GM19372 (cell line): Measurements from ENCODE around the gene LRRC3C.

ENCODE experiments used
- ATAC-seq: cut with Tn5 transposase; IDR thresholded peaks from one replicate; pipeline ENCODE4 v1.9.1; 2021; ENCODE audit warnings: mild to moderate bottlenecking, low read depth, moderate library complexity; ENCODE audit not compliant: unreplicated experiment

LRRC3C gene

GRCh38 chr17:39923836-39924690, 3.5 kb upstream of the LRRC3C start:
- ATAC-seq = no peak

GRCh38 chr17:39924691-39925055, 2.9 kb upstream of the LRRC3C start:
- ATAC-seq = no peak

GRCh38 chr17:39925282-39926134, 2.0 kb upstream of the LRRC3C start:
- no peak for ATAC-seq

GRCh38 chr17:39926135-39926587, 1.4 kb upstream of the LRRC3C start:
- no peak for ATAC-seq

GRCh38 chr17:39926588-39927100, 888 bp upstream of the LRRC3C start:
- no peak for ATAC-seq

GRCh38 chr17:39927929-39928857, 661 bp downstream of the LRRC3C start:
- peak; percentile 19 for ATAC-seq

- no peak for ATAC-seq
Observed at GRCh38 chr17:39928858-39929645, 1.5 kb downstream of the LRRC3C start.

- no peak for ATAC-seq
Observed at GRCh38 chr17:39929646-39930407, 2.3 kb downstream of the LRRC3C start.

- ATAC-seq = no peak
Observed at GRCh38 chr17:39933912-39934311, 6.4 kb downstream of the LRRC3C start.

GRCh38 chr17:39934324-39934723, 6.8 kb downstream of the LRRC3C start:
- ATAC-seq = no peak

- no peak for ATAC-seq
Observed at GRCh38 chr17:39935909-39936308, 8.4 kb downstream of the LRRC3C start.

GRCh38 chr17:39937447-39937846, 9.9 kb downstream of the LRRC3C start:
- no peak for ATAC-seq

- no peak for ATAC-seq
Observed at GRCh38 chr17:39938140-39938869, 10.8 kb downstream of the LRRC3C start.

GRCh38 chr17:39939106-39939505, 11.6 kb downstream of the LRRC3C start:
- no peak for ATAC-seq

GRCh38 chr17:39939588-39940419, 12.3 kb downstream of the LRRC3C start:
- no peak for ATAC-seq

- ATAC-seq = no peak
Observed at GRCh38 chr17:39943702-39944392, 16.3 kb downstream of the LRRC3C start.

GRCh38 chr17:39944393-39944711, 16.8 kb downstream of the LRRC3C start:
- ATAC-seq = no peak
